Activated CD8-positive, alpha-beta T cell treated with anti-CD3 and anti-CD28 coated beads for 36 hours (primary cell): ENCODE results near the gene UQCC5. TPM values are rescaled to one million over a fixed set of nuclear protein-coding genes. Genes with fewer than 3 reads are reported as not detected.

Experiments
- ATAC-seq: fragments of 200-7000 bp; cut with Tn5 transposase; one replicate; pipeline ENCODE4 v1.10.0; 2021; ENCODE audit warnings: mild to moderate bottlenecking, moderate library complexity
- CTCF ChIA-PET: fragments of 350-600 bp; sonication (Branson Sonifier 250); formaldehyde crosslinking; loops from one replicate; lab custom pipeline; 2021; ENCODE audit warnings: antibody characterized with exemption; lab: Charles Lee
- POLR2A ChIA-PET: fragments of 350-600 bp; sonication (Branson Sonifier 250); formaldehyde crosslinking; loops from one replicate; lab custom pipeline; 2021; ENCODE audit warnings: antibody characterized with exemption; lab: Charles Lee
- DNase-seq: peaks from one replicate; pipeline ENCODE4 v3.0.0-alpha.2; 2020
- H3K27ac Mint-ChIP-seq: one replicate; pipeline ENCODE4 v1.8.0; 2021; ENCODE audit warnings: mild to moderate bottlenecking, mixed read lengths
- H3K27me3 Mint-ChIP-seq: one replicate; pipeline ENCODE4 v1.8.0; 2021; ENCODE audit warnings: mixed read lengths
- H3K36me3 Mint-ChIP-seq: one replicate; pipeline ENCODE4 v1.8.0; 2021; ENCODE audit warnings: low read depth, mixed read lengths
- H3K4me1 Mint-ChIP-seq: one replicate; pipeline ENCODE4 v1.8.0; 2021; ENCODE audit warnings: low read depth, mixed read lengths
- H3K4me3 Mint-ChIP-seq: one replicate; pipeline ENCODE4 v1.8.0; 2021; ENCODE audit warnings: mild to moderate bottlenecking, moderate library complexity, mixed read lengths
- H3K9me3 Mint-ChIP-seq: one replicate; pipeline ENCODE4 v1.8.0; 2021; ENCODE audit warnings: mixed read lengths
- intact Hi-C: fragments of 100-400 bp; cut with micrococcal nuclease; formaldehyde crosslinking; loops from one replicate; pipeline ENCODE4 v1.10.0; 2022
- total RNA-seq, 2 experiments: library from RNA; stranded (reverse); gene quantifications; one replicate each; pipeline ENCODE4 v1.2.3, GENCODE V29; 2021
- TF ChIP-seq, protein P1 (sequence below): fragments of 200-600 bp; IDR thresholded peaks from one replicate; pipeline ENCODE4 v1.8.0; 2022; ENCODE audit warnings: antibody characterized with exemption, mild to moderate bottlenecking

Gene UQCC5
- total RNA-seq, 2 experiments from 2014 or later, result 14.0 to 20.5 TPM

DNA sequence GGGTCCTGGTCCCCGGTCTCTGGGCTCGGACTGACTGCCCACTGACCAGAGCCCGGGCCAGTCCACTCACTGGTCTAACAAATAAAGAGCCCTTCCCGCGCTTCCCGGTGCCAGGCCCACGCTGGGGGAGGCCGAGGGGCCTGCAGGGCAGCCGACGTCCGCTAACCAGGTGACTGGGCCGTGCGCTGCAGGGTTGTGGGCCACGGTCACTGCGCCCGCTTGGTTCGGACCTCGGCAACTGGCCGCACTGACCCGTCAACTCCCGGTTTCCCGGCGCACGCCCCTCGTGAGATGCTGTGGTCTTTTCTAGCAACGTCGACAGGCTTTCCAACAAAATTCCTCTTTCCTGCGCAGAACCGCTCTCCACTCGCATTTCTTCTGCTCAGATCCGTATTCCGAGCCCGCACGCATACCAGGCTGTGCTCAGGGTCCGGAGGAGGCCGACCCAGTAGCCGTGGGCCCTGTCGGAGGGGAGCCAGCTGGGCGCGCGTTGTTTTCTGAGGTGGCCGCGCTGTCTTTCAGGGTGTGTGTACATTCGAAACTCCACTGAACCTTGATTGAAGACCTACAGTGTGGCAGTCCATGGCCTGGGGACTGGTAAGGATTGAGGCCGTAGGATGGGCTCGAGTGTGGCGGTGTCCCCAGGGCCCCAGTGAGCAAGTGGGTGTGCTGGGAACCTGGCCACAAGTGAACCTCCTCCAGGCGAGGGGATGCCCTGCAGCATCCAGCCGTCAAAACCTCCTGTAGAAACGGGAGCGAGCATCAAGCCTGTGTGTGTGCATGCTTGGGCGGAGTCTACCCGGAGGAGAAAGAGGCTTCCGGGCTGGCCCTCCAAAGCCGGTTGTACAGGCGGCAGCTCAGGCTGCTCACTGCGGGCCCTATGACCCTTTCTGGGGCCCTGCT is 1.9 kb upstream of the UQCC5 start:
- Mint-ChIP-seq H3K27me3 (no peaks in the 10 kb centered on the region), H3K36me3 (peaks cover 22% of the 10 kb centered on the region), H3K4me1 (peaks cover 35% of the 10 kb centered on the region), H3K9me3 (no peaks in the 10 kb centered on the region), H3K4me3 (peak overlapping the region; percentile 74), H3K27ac (peak overlapping the region; percentile 75)
- DNase-seq, result no peak
- CTCF ChIA-PET, result no interaction called here
- intact Hi-C loops, result loop anchor here (10.0 kb wide), 1 partner anchor 150 kb away; the partner anchor contains the start of genes GNL3 and PBRM1
- TF ChIP-seq, protein P1, sequence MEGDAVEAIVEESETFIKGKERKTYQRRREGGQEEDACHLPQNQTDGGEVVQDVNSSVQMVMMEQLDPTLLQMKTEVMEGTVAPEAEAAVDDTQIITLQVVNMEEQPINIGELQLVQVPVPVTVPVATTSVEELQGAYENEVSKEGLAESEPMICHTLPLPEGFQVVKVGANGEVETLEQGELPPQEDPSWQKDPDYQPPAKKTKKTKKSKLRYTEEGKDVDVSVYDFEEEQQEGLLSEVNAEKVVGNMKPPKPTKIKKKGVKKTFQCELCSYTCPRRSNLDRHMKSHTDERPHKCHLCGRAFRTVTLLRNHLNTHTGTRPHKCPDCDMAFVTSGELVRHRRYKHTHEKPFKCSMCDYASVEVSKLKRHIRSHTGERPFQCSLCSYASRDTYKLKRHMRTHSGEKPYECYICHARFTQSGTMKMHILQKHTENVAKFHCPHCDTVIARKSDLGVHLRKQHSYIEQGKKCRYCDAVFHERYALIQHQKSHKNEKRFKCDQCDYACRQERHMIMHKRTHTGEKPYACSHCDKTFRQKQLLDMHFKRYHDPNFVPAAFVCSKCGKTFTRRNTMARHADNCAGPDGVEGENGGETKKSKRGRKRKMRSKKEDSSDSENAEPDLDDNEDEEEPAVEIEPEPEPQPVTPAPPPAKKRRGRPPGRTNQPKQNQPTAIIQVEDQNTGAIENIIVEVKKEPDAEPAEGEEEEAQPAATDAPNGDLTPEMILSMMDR, result no peak
- POLR2A ChIA-PET, result interaction anchor here (1.5 kb wide), 1 partner anchor 236 kb away, joined by 3 read pairs; the partner anchor contains the start of gene NEK4
- ATAC-seq, result no peak

DNA sequence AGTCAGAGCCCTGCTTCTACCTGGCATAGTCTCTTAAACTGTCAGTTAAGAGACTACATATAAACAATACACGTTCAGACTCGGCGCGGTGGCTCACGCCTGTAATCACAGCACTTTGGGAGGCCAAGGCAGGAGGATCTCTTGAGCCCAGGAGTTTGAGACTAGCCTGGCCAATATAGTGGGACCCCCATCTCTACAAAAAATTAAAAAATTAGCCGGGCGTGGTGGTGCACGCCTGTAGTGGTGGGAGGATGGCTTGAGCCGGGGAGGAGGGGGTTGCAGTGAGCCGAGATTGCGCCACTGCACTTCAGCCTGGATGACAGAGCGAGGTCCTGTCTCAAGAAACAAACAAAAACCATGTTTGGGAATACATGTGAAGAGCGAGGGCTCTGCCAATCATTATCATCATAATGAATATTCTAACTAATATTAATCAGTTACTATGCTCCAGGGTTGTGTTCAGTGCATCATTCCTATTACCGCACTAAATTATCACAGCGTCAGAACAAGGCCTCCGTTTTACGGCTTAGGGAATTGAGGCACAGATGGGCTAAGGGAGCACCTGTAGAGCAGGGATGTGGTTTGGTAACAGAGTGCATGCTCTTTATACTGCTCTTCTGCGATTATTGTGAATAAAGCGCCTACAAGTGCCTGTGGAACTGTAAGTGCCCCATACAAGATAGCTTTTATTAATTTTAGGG is 844 bp upstream of the UQCC5 start:
- Mint-ChIP-seq H3K9me3 (no peaks in the 10 kb centered on the region), H3K36me3 (peaks cover 24% of the 10 kb centered on the region), H3K4me3 (peak overlapping the region; percentile 100), H3K27me3 (no peaks in the 10 kb centered on the region), H3K4me1 (peaks cover 42% of the 10 kb centered on the region), H3K27ac (no peak overlapping the region)
- ATAC-seq, result no peak
- DNase-seq, result no peak
- ChIA-PET POLR2A (interaction anchor here (1.5 kb wide), 1 partner anchor 235 kb away, joined by 3 read pairs; the partner anchor contains the start of gene NEK4), CTCF (interaction anchor here (0.8 to 1.2 kb wide), 5 partner anchors 63 to 127 kb away, joined by 3 to 4 read pairs (median 3); no protein-coding TSS in a partner anchor)
- TF ChIP-seq, protein P1, result no peak
- intact Hi-C loops, result loop anchor here (10.0 kb wide), 1 partner anchor 149 kb away; the partner anchor contains the start of genes GNL3 and PBRM1

DNA sequence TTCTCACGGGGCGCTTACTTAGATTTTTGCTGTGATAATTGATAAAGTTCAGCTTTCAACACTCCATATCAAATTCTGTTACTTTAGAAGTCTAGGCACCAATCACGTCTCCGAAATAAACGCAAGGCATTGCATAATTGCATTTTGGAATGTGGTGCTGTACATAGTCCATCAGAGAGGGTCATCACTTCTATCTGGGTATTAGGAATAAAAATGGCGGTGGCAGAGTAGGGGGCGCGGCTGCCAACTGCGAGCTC is 365 bp upstream of the UQCC5 start:
- DNase-seq (no peak), ATAC-seq (no peak)
- H3K27me3 Mint-ChIP-seq, result no peaks in the 10 kb centered on the region
- H3K9me3 Mint-ChIP-seq, result no peaks in the 10 kb centered on the region
- TF ChIP-seq, protein P1, result no peak
- peak overlapping the region; percentile 100 for H3K4me3 Mint-ChIP-seq
- H3K27ac Mint-ChIP-seq, result peak overlapping the region; percentile 99
- CTCF ChIA-PET, result interaction anchor here (0.8 to 1.2 kb wide), 5 partner anchors 64 to 128 kb away, joined by 3 to 4 read pairs (median 3); no protein-coding TSS in a partner anchor
- peaks cover 46% of the 10 kb centered on the region for H3K4me1 Mint-ChIP-seq
- POLR2A ChIA-PET, result interaction anchor here (1.5 kb wide), 1 partner anchor 235 kb away, joined by 3 read pairs; the partner anchor contains the start of gene NEK4
- intact Hi-C loops, result loop anchor here (10.0 kb wide), 1 partner anchor 149 kb away; the partner anchor contains the start of genes GNL3 and PBRM1
- H3K36me3 Mint-ChIP-seq, result peaks cover 29% of the 10 kb centered on the region

DNA sequence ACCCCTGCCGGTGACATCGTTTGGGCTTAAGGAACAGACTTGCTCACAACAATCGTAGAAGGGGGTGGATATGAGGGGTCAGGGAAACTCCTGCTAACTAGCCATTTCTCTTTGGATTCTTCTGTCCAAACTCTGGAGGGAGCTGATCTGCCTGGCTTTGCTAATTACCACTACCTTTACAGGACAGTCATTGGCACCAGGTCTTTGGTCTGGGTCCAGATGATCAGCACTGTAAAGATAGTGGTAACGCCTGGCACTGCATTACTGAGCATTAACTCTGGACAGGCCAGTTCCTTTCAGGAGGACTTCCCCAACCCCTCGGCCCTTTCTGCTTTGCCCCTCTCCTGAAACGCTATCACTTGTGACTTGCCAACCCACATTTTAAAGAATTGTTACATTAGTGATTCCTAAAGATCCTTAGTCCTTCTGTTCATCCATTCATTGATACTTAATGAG is 788 bp downstream of the UQCC5 start:
- no peaks in the 10 kb centered on the region for H3K9me3 Mint-ChIP-seq
- no peak for DNase-seq
- no peak for ATAC-seq
- TF ChIP-seq, protein P1, result no peak
- intact Hi-C loops, result loop anchor here (10.0 kb wide), 1 partner anchor 148 kb away; the partner anchor contains the start of genes GNL3 and PBRM1
- H3K36me3 Mint-ChIP-seq, result peaks cover 34% of the 10 kb centered on the region
- H3K27me3 Mint-ChIP-seq, result no peaks in the 10 kb centered on the region
- ChIA-PET POLR2A (interaction anchor here (0.7 to 1.6 kb wide), 4 partner anchors 8 to 80 kb away, joined by 3 to 7 read pairs (median 3); no protein-coding TSS in a partner anchor), CTCF (no interaction called here)
- peak overlapping the region; percentile 100 for H3K4me3 Mint-ChIP-seq
- peak overlapping the region; percentile 99 for H3K27ac Mint-ChIP-seq
- peaks cover 49% of the 10 kb centered on the region for H3K4me1 Mint-ChIP-seq
